Measurements from ENCODE around the gene PLCG2.
A peak's percentile ranks its signal among the peaks of the same experiment; 100 is the strongest.
"Not testable (repeated sequence)": the region's sequence is repeated elsewhere in the genome, so short reads cannot be mapped to it uniquely, and the experiment has no call there.

The PLCG2 gene

DNA sequence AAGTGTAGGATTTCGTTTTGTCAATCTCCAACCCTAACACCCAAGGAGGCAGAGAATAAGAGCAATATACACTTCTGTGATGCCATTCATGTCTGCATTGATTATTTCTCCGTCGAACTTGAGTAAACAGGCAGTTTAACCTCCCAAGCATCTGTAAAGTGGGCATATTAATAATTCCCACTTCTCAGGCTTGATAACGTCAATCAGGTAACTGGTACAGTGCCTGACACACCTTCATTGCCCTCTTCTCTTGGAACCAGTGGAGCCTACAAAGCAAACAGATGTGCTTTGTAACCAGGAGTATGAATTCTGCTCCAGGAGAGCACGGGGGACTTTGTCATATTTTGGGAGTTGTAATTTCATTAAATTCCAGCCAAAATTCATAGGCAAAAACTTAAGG is 32.5 kb upstream of the PLCG2 start:
- peak overlapping the region; percentile 58 for H3K4me3 ChIP-seq
- no peaks in the 10 kb centered on the region for H3K36me3 ChIP-seq (ENCODE audit: insufficient read depth, low read length)
- H3K9me3 ChIP-seq (ENCODE audit: low read depth, low read length), result no peaks in the 10 kb centered on the region
- no peak overlapping the region for H3K9ac ChIP-seq (ENCODE audit: insufficient read length)
- DNase-seq (ENCODE audit: low read depth, low spot score), result no peak
- H3K27ac ChIP-seq, result no peak overlapping the region
- TF ChIP-seq EZH2 (IDR thresholded peaks at IDR 0.05) (no peak), POLR2AphosphoS5 (IDR thresholded peaks at IDR 0.05; ENCODE audit: borderline replicate concordance, low read depth, low read length) (no peak), FOXP2 (optimal IDR thresholded peaks at IDR 0.05; ENCODE audit: control extremely low read depth, extremely low read length, insufficient read depth) (no peak)

DNA sequence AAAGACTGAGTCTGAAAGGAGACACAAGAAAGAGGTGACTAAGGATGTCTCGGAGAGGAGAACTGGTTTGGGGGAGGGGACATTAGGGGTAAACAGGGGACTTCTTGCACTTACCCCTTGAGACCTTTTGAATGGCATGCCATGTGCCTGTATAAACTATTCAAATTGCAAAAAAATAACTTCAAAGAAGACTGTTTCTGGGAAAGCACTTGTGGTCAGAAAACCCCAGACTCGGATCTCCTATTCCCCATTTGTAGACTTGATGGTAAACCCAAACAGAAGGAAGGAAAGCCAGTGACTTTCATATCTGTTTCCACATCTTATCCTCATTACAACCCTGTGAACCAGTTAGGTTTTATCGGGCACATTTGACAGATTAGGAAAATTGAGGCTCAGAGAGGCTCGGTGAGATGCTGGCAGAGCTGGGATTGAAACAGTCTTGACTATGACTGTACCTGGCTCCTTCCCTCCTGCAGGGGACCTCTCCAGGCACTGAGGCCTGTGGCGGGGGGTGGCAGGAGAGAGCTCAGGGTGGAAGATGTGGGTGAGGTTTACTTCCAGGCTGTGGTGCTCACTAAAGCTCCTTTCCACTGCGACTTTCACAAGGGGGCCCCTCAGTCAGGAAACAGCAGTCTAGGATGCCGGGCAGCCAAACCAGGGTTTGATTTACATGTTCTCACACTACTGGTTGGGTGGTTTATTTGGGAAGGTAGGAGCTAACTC is 30.5 kb upstream of the PLCG2 start:
- Histone ChIP-seq H3K27ac (no peak overlapping the region), H3K9ac (ENCODE audit: insufficient read length) (no peak overlapping the region), H3K9me3 (ENCODE audit: low read depth, low read length) (no peaks in the 10 kb centered on the region), H3K4me3 (no peak overlapping the region), H3K36me3 (ENCODE audit: insufficient read depth, low read length) (no peaks in the 10 kb centered on the region)
- TF ChIP-seq FOXP2 (optimal IDR thresholded peaks at IDR 0.05; ENCODE audit: control extremely low read depth, extremely low read length, insufficient read depth), result no peak
- TF ChIP-seq POLR2AphosphoS5 (IDR thresholded peaks at IDR 0.05; ENCODE audit: borderline replicate concordance, low read depth, low read length), result no peak
- no peak for TF ChIP-seq EZH2 (IDR thresholded peaks at IDR 0.05)
- no peak for DNase-seq (ENCODE audit: low read depth, low spot score)

DNA sequence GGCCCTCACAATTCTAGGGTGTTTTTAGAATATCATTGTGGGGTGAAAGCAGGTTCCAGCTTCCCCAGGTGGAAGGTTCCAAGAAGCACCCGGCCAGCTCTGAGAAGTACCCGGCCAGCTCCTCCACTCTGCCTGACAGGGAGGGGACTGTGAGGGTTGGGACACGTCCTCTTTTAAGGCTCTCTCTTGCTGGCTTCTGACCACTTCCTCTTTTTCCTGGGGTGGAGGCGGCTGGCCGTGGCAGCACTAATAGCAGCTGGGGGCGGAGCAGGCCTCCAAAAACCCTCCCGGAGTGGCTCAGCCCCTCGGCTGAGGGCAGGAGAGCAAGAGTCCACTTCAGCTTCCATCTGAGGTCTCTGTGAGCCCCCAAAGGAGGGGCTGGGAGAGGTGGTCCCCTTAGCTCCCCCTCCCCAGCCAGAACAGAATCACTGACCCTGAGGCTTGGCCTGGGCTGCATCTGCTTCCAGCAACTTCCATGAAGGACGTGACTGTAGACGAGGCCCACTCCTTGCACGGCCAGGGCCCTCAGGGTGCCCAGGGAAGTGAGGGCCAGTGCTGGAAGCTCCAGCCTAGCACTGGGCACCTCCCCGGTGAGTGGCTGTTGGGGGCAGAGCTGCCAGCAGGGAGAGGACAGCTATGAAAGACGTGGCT is 26.7 kb upstream of the PLCG2 start:
- no peak overlapping the region for H3K4me3 ChIP-seq
- no peaks in the 10 kb centered on the region for H3K36me3 ChIP-seq (ENCODE audit: insufficient read depth, low read length)
- H3K9me3 ChIP-seq (ENCODE audit: low read depth, low read length), result no peaks in the 10 kb centered on the region
- DNase-seq (ENCODE audit: low read depth, low spot score), result no peak
- TF ChIP-seq FOXP2 (optimal IDR thresholded peaks at IDR 0.05; ENCODE audit: control extremely low read depth, extremely low read length, insufficient read depth) (no peak), EZH2 (IDR thresholded peaks at IDR 0.05) (no peak), POLR2AphosphoS5 (IDR thresholded peaks at IDR 0.05; ENCODE audit: borderline replicate concordance, low read depth, low read length) (no peak)
- no peak overlapping the region for H3K9ac ChIP-seq (ENCODE audit: insufficient read length)
- no peak overlapping the region for H3K27ac ChIP-seq

DNA sequence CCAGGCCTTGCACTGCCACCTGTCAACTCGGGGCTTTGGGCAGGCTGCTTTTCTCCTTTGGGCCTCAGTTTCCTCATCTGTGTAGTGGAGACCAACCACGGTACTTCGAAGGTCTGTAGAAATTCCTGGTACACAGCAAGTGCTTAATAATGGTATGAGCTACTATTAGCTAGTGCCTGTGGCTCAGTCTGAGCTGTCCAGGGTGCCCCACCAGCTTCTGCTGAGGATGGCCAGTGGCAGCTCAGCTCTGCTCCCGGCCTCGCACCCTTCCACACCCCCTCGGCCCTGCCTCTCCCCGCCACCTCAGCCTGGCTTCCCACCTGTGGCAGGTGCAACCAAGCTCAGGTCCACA is 26.2 kb upstream of the PLCG2 start:
- DNase-seq (ENCODE audit: low read depth, low spot score), result no peak
- no peaks in the 10 kb centered on the region for H3K36me3 ChIP-seq (ENCODE audit: insufficient read depth, low read length)
- H3K9me3 ChIP-seq (ENCODE audit: low read depth, low read length), result no peaks in the 10 kb centered on the region
- TF ChIP-seq POLR2AphosphoS5 (IDR thresholded peaks at IDR 0.05; ENCODE audit: borderline replicate concordance, low read depth, low read length), result no peak
- no peak for TF ChIP-seq EZH2 (IDR thresholded peaks at IDR 0.05)
- TF ChIP-seq FOXP2 (optimal IDR thresholded peaks at IDR 0.05; ENCODE audit: control extremely low read depth, extremely low read length, insufficient read depth), result no peak
- H3K27ac ChIP-seq, result no peak overlapping the region
- no peak overlapping the region for H3K9ac ChIP-seq (ENCODE audit: insufficient read length)
- H3K4me3 ChIP-seq, result no peak overlapping the region

DNA sequence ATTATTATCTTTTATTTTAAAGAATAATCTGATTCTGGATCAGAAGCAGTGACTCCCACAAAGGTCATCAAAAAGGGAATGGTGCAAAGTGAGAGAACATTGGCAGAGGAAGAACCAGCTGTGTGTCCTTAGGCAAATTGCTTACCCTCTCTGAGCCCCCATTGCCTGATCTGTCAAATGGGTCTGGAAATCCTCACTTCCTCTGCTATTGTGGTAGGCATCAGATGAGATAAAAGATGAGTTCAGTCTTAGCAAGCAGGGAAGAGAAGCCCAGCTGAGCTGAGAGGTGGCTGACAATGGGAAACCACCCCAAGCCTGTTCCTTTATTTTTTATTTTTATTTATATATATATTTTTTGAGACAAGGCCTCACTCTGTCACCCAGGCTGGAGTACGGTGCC is 24.2 kb upstream of the PLCG2 start:
- Histone ChIP-seq H3K4me3 (no peak overlapping the region), H3K36me3 (ENCODE audit: insufficient read depth, low read length) (no peaks in the 10 kb centered on the region), H3K9me3 (ENCODE audit: low read depth, low read length) (no peaks in the 10 kb centered on the region), H3K9ac (ENCODE audit: insufficient read length) (no peak overlapping the region), H3K27ac (no peak overlapping the region)
- TF ChIP-seq POLR2AphosphoS5 (IDR thresholded peaks at IDR 0.05; ENCODE audit: borderline replicate concordance, low read depth, low read length) (no peak), EZH2 (IDR thresholded peaks at IDR 0.05) (no peak), FOXP2 (optimal IDR thresholded peaks at IDR 0.05; ENCODE audit: control extremely low read depth, extremely low read length, insufficient read depth) (no peak)
- no peak for DNase-seq (ENCODE audit: low read depth, low spot score)

DNA sequence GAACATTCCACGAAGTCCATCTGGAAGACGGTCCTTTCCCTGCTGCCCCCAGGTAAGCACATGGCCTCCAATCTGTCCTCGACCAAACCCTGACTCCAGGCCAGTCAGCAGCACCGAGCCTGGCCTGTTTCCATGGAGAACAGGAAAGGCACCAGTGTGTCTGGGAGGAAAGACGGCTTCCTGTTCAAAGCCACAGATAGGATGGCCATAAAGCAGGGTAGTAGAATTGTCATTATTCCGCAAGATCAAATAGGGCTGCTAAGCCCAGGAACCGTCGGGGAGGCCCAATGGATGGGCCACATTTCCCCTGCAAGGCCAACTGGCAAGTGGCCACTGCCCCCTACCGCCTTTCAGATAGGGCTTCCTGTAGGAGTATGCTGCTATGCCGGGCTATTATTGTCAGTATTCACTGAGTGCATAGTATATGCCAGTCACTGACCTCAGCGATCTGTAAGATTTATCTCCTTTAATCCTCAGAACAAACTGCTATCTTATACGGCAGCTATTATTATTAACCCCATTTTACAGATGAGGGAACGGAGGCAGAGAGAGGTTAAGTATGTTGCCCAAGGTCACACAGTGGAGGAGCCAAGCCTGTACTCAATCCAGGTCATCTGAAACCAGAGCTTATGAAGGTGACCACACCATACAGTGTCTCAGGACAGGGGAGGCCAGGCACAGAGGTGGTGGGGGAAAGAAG is 23.0 kb upstream of the PLCG2 start:
- Histone ChIP-seq H3K9ac (ENCODE audit: insufficient read length) (no peak overlapping the region), H3K36me3 (ENCODE audit: insufficient read depth, low read length) (no peaks in the 10 kb centered on the region), H3K27ac (no peak overlapping the region), H3K9me3 (ENCODE audit: low read depth, low read length) (no peaks in the 10 kb centered on the region), H3K4me3 (no peak overlapping the region)
- TF ChIP-seq POLR2AphosphoS5 (IDR thresholded peaks at IDR 0.05; ENCODE audit: borderline replicate concordance, low read depth, low read length) (no peak), EZH2 (IDR thresholded peaks at IDR 0.05) (no peak), FOXP2 (optimal IDR thresholded peaks at IDR 0.05; ENCODE audit: control extremely low read depth, extremely low read length, insufficient read depth) (no peak)
- DNase-seq (ENCODE audit: low read depth, low spot score), result no peak

DNA sequence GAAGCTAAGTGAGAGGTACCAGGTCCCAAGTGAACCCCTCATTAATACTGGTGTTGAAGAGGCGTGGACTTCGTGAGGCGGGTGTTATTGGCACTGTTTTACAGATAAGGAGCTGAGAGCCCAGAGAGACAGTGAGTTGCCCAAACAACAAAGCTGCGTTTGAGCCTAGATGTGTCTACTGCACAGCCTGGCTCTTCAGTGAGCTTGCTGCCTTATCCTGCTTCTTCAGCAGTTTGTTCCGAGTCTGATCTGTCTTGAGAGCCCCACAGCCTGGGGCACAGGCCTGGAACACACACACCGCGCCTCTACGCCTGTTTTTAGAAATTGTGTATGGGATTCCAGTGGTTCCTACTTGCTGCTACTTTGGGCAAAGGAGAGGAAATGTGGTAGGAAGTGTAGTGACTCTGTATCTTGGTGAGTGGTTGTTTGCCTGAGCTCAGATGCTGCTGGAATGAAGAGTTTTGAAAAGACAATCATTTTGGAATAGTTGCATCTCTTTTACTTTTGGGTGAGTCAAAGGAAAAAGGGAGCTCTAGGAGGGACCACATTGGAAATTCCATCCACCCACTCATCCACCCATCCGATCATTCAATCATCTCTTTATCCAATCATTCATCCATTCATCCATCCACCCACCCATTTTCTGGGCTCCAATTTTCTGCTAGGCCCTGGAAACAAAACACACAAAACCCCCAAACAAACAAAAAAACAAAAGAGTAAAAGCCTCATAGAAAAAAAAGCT is 22.3 kb upstream of the PLCG2 start:
- Histone ChIP-seq H3K36me3 (ENCODE audit: insufficient read depth, low read length) (no peaks in the 10 kb centered on the region), H3K9me3 (ENCODE audit: low read depth, low read length) (no peaks in the 10 kb centered on the region), H3K4me3 (no peak overlapping the region), H3K9ac (ENCODE audit: insufficient read length) (no peak overlapping the region), H3K27ac (peak overlapping the region; percentile 42; the same call in 1 of the 2 replicates)
- no peak for TF ChIP-seq FOXP2 (optimal IDR thresholded peaks at IDR 0.05; ENCODE audit: control extremely low read depth, extremely low read length, insufficient read depth)
- no peak for TF ChIP-seq POLR2AphosphoS5 (IDR thresholded peaks at IDR 0.05; ENCODE audit: borderline replicate concordance, low read depth, low read length)
- no peak for TF ChIP-seq EZH2 (IDR thresholded peaks at IDR 0.05)
- DNase-seq (ENCODE audit: low read depth, low spot score), result no peak

DNA sequence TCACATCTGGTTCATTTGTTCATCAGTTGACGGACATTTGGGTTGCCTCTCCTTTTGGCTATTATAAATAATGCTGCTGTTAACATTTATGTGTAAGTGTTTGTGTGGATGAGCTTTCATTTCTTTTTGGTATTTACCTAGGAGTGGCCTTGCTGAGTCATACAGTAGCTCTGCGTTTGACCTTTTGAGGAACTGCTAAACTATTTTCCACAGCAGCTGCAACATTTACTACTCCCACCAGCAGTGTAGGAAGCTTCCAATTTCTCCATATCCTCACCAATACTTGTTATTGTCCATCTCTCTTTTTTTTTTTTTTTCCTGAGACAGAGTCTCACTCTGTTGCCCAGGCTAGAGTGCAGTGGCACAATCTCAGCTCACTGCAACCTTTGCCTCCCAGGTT is 20.7 kb upstream of the PLCG2 start:
- DNase-seq (ENCODE audit: low read depth, low spot score), result no peak
- no peaks in the 10 kb centered on the region for H3K9me3 ChIP-seq (ENCODE audit: low read depth, low read length)
- no peak overlapping the region for H3K9ac ChIP-seq (ENCODE audit: insufficient read length)
- H3K36me3 ChIP-seq (ENCODE audit: insufficient read depth, low read length), result no peaks in the 10 kb centered on the region
- no peak overlapping the region for H3K4me3 ChIP-seq
- no peak for TF ChIP-seq POLR2AphosphoS5 (IDR thresholded peaks at IDR 0.05; ENCODE audit: borderline replicate concordance, low read depth, low read length)
- TF ChIP-seq EZH2 (IDR thresholded peaks at IDR 0.05), result no peak
- TF ChIP-seq FOXP2 (optimal IDR thresholded peaks at IDR 0.05; ENCODE audit: control extremely low read depth, extremely low read length, insufficient read depth), result no peak
- no peak overlapping the region for H3K27ac ChIP-seq

DNA sequence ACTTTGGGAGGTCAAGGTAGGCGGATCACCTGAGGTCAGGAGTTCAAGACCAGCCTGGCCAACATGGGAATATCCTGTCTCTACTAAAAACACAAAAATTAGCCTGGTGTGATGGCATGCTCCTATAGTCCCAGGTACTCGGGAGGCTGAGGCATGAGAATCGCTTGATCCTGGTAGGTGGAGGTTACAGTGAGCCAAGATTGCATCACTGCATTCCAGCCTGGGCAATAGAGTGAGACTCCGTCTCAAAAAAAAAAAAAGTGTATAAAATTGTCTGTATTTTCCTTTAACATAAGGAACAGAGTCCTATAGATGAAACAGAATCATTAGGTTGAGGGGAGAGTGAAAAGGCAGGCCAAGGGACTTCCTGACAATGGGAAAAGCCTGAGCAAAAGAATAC is 16.8 kb upstream of the PLCG2 start:
- not testable (repeated sequence) for H3K4me3 ChIP-seq; H3K27ac ChIP-seq; DNase-seq (ENCODE audit: low read depth, low spot score)

More for the DNA sequence above, 16.8 kb upstream of the PLCG2 start:
- H3K9me3 ChIP-seq (ENCODE audit: low read depth, low read length); H3K9ac ChIP-seq (ENCODE audit: insufficient read length); H3K36me3 ChIP-seq (ENCODE audit: insufficient read depth, low read length): not testable (repeated sequence)

All from SK-N-MC (cell line).